NCI-H748 treated with DMSO at 0.1 percent for 48 hours (cell line): ENCODE measurements around the gene PHKA1.
"Not testable (repeated sequence)": the region's sequence is repeated elsewhere in the genome, so short reads cannot be mapped to it uniquely, and the experiment has no call there.

Source experiments
- DNase-seq: peaks from one replicate; lab custom pipeline; 2025; lab: John Stamatoyannopoulos, UW

Gene PHKA1

GRCh38 chrX:72572248-72573157, 141.6 kb downstream of the PHKA1 start, which contains the start of gene HDAC8:
Gene HDAC8 (minus strand): TSS chrX:72572843. CDS start chrX:72572761, 82 bp downstream.
- DNase-seq, result peak; percentile 34

GRCh38 chrX:72569786-72570185, 144.3 kb downstream of the PHKA1 start:
- DNase-seq, result no peak

GRCh38 chrX:72568406-72569092, 145.6 kb downstream of the PHKA1 start:
- DNase-seq, result no peak

- DNase-seq, result no peak
These were observed 147.7 kb downstream of the PHKA1 start for GRCh38 chrX:72566448-72566847.

- not testable (repeated sequence) for DNase-seq
These were observed 154.5 kb downstream of the PHKA1 start for GRCh38 chrX:72559655-72560054.

GRCh38 chrX:72554448-72555140, 159.5 kb downstream of the PHKA1 start:
- DNase-seq, result peak; percentile 14

- DNase-seq, result not testable (repeated sequence)
These were observed 161.7 kb downstream of the PHKA1 start for GRCh38 chrX:72552443-72552842.

GRCh38 chrX:72545990-72546389, 168.1 kb downstream of the PHKA1 start:
- DNase-seq, result no peak

- peak; percentile 18 for DNase-seq
These were observed 173.8 kb downstream of the PHKA1 start for GRCh38 chrX:72540318-72540717.

GRCh38 chrX:72539822-72540221, 174.3 kb downstream of the PHKA1 start:
- DNase-seq, result no peak

- DNase-seq, result no peak
These were observed 177.6 kb downstream of the PHKA1 start for GRCh38 chrX:72536542-72536941.

GRCh38 chrX:72532366-72532765, 181.7 kb downstream of the PHKA1 start:
- no peak for DNase-seq
